ENCODE results near the gene SLC39A7. TPM values are rescaled to one million over a fixed set of nuclear protein-coding genes. Genes with fewer than 3 reads are reported as not detected.

SLC39A7 gene
- total RNA-seq, 1 experiment from 2014 or later, result 118 TPM

- ChIA-PET POLR2A (no interaction called here), CTCF (no interaction called here)
- TF ChIP-seq CTCF (IDR thresholded peaks at IDR 0.05; ENCODE audit: unreplicated experiment), result no peak
- Mint-ChIP-seq H3K27me3 (ENCODE audit: insufficient read depth, unreplicated experiment) (peaks cover 15% of the 10 kb centered on the region), H3K36me3 (ENCODE audit: insufficient read depth, unreplicated experiment) (no peaks in the 10 kb centered on the region), H3K9me3 (ENCODE audit: unreplicated experiment) (peaks cover 10% of the 10 kb centered on the region), H3K4me1 (ENCODE audit: insufficient read depth, unreplicated experiment) (peaks cover 5% of the 10 kb centered on the region), H3K4me3 (ENCODE audit: unreplicated experiment) (no peak overlapping the region), H3K27ac (ENCODE audit: low read depth, unreplicated experiment) (no peak overlapping the region)
- intact Hi-C loops (cut with micrococcal nuclease), result no loop called here
- no TSS peak for BruUV-seq (replicated peaks)
- no peak for DNase-seq (ENCODE audit: unreplicated experiment)
Observed at GRCh38 chr6:33156561-33156960, 44.1 kb upstream of the SLC39A7 start.

- DNase-seq (ENCODE audit: unreplicated experiment), result no peak
- Mint-ChIP-seq H3K36me3 (ENCODE audit: insufficient read depth, unreplicated experiment) (no peaks in the 10 kb centered on the region), H3K9me3 (ENCODE audit: unreplicated experiment) (peaks cover 6% of the 10 kb centered on the region), H3K4me1 (ENCODE audit: insufficient read depth, unreplicated experiment) (peaks cover 9% of the 10 kb centered on the region), H3K4me3 (ENCODE audit: unreplicated experiment) (no peak overlapping the region), H3K27me3 (ENCODE audit: insufficient read depth, unreplicated experiment) (peaks cover 15% of the 10 kb centered on the region), H3K27ac (ENCODE audit: low read depth, unreplicated experiment) (no peak overlapping the region)
- POLR2A ChIA-PET, result no interaction called here
- intact Hi-C loops (cut with micrococcal nuclease), result no loop called here
- no TSS peak for BruUV-seq (replicated peaks)
- CTCF ChIA-PET, result no interaction called here
- no peak for TF ChIP-seq CTCF (IDR thresholded peaks at IDR 0.05; ENCODE audit: unreplicated experiment)
Observed at GRCh38 chr6:33156964-33157363, 43.7 kb upstream of the SLC39A7 start.

GRCh38 chr6:33160096-33160495, 40.6 kb upstream of the SLC39A7 start:
- ChIA-PET POLR2A (interaction anchor here (1.5 kb wide), 1 partner anchor 88 kb away, joined by 3 read pairs; no protein-coding TSS in a partner anchor), CTCF (interaction anchor here (0.6 to 4.6 kb wide), 10 partner anchors 10 to 433 kb away, joined by 3 to 17 read pairs (median 4); no protein-coding TSS in a partner anchor)
- Mint-ChIP-seq H3K9me3 (ENCODE audit: unreplicated experiment) (no peaks in the 10 kb centered on the region), H3K27me3 (ENCODE audit: insufficient read depth, unreplicated experiment) (peaks cover under 1% of the 10 kb centered on the region), H3K27ac (ENCODE audit: low read depth, unreplicated experiment) (no peak overlapping the region), H3K4me3 (ENCODE audit: unreplicated experiment) (no peak overlapping the region), H3K36me3 (ENCODE audit: insufficient read depth, unreplicated experiment) (peaks cover 6% of the 10 kb centered on the region), H3K4me1 (ENCODE audit: insufficient read depth, unreplicated experiment) (peaks cover 12% of the 10 kb centered on the region)
- intact Hi-C loops (cut with micrococcal nuclease), result loop anchor here (5.0 kb wide), 1 partner anchor 38 kb away; no protein-coding TSS in a partner anchor
- BruUV-seq (replicated peaks), result no TSS peak
- DNase-seq (ENCODE audit: unreplicated experiment), result no peak
- no peak for TF ChIP-seq CTCF (IDR thresholded peaks at IDR 0.05; ENCODE audit: unreplicated experiment)

- peaks cover 8% of the 10 kb centered on the region for H3K27me3 Mint-ChIP-seq (ENCODE audit: insufficient read depth, unreplicated experiment)
- ChIA-PET POLR2A (interaction anchor here (0.7 to 2.0 kb wide), 4 partner anchors 37 to 110 kb away, joined by 3 to 8 read pairs (median 6); partner anchors contain the start of genes RPS18 and VPS52), CTCF (interaction anchor here (0.6 to 4.6 kb wide), 13 partner anchors 10 to 434 kb away, joined by 3 to 17 read pairs (median 4); no protein-coding TSS in a partner anchor)
- peak; percentile 75 for DNase-seq (ENCODE audit: unreplicated experiment)
- intact Hi-C loops (cut with micrococcal nuclease), result loop anchor here (1.0 to 5.0 kb wide), 2 partner anchors 39 to 87 kb away; no protein-coding TSS in a partner anchor
- peaks cover 12% of the 10 kb centered on the region for H3K4me1 Mint-ChIP-seq (ENCODE audit: insufficient read depth, unreplicated experiment)
- H3K36me3 Mint-ChIP-seq (ENCODE audit: insufficient read depth, unreplicated experiment), result peaks cover 6% of the 10 kb centered on the region
- H3K4me3 Mint-ChIP-seq (ENCODE audit: unreplicated experiment), result peak overlapping the region; percentile 85
- no peaks in the 10 kb centered on the region for H3K9me3 Mint-ChIP-seq (ENCODE audit: unreplicated experiment)
- BruUV-seq (replicated peaks), result no TSS peak
- no peak for TF ChIP-seq CTCF (IDR thresholded peaks at IDR 0.05; ENCODE audit: unreplicated experiment)
- no peak overlapping the region for H3K27ac Mint-ChIP-seq (ENCODE audit: low read depth, unreplicated experiment)
Observed at GRCh38 chr6:33160728-33161344, 39.8 kb upstream of the SLC39A7 start.

Data from MCF 10A (cell line).